Fibroblast of skin of right quadriceps (primary cell): ENCODE measurements around the gene ARL3.
A peak's percentile ranks its signal among the peaks of the same experiment; 100 is the strongest.
"Not testable (repeated sequence)": the region's sequence is repeated elsewhere in the genome, so short reads cannot be mapped to it uniquely, and the experiment has no call there.

Source experiments
- DNase-seq: peaks from one replicate; pipeline ENCODE4 v3.0.0-alpha.2; 2013

ARL3 gene, protein sequence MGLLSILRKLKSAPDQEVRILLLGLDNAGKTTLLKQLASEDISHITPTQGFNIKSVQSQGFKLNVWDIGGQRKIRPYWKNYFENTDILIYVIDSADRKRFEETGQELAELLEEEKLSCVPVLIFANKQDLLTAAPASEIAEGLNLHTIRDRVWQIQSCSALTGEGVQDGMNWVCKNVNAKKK

DNA sequence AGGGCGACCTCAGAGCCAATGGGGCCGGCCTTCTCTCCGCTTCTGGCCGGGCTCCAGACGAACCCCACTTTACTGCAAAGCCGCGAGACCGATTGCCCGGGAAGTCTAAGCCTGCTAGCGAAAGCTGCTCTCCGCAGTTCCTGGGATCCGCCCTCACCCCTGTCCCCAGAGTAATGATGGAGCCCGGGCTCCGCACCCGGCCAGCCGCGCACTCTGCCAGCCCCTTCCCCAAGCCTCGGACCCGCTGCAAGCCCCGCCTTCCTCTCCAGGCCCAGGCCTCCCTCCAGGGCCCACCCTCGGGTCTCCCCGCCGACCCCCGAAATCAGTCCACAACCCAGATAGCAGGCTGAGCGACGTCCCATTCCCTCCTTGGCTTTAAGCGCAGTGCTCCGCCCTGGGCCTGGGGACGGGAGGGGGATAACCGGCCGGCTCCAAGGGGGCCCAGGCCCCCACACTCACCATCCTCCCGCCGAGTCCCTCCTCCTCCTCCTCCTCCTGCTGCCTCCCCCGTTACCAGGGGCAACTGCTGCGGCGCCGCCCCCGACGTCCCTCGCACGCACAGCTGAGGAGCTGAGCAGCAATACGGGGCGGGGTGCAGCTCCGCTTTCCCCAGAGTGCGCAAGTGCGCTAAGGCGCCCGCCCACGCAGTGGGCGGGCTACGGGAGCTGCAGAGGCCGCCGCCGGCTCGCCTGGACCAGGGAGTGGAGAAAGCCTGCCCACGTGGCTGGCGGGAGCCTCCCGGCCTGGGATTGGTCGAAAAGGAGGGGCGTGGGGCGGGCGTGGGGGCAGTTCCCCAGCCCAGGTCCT lies at the start of gene ARL3:
Gene ARL3 (minus strand): TSS at position 584 of the 807 bp plus-strand sequence. CDS start 122 bp downstream, at position 462.
- peak; percentile 99 for DNase-seq

DNA sequence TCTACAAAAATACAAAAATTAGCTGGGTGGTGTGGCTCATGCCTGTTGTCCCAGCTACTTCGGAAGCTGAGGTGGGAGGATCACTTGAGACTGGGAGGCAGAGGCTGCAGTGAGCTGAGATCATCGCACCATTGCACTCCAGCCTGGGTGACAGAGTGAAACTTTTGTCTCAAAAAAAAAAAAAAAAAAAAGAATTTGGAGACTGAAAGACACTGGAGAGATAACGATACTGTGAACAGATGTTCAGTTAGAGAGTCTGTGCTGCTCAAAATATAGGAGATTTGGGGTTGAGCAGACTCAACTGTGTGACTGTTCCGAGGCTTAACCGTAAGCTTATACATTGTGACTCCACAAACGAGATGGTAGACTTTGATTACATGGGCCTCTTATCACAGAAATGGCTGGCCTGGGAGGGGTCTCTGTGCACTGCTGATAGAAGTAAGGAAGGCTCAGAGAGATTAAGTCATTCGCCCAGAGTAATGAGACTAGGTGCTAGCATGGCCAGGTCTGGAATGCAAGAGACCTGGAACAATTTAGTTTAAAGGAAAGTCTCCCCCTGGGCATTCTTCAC lies 48.9 kb upstream of the ARL3 start:
- no peak for DNase-seq

DNA sequence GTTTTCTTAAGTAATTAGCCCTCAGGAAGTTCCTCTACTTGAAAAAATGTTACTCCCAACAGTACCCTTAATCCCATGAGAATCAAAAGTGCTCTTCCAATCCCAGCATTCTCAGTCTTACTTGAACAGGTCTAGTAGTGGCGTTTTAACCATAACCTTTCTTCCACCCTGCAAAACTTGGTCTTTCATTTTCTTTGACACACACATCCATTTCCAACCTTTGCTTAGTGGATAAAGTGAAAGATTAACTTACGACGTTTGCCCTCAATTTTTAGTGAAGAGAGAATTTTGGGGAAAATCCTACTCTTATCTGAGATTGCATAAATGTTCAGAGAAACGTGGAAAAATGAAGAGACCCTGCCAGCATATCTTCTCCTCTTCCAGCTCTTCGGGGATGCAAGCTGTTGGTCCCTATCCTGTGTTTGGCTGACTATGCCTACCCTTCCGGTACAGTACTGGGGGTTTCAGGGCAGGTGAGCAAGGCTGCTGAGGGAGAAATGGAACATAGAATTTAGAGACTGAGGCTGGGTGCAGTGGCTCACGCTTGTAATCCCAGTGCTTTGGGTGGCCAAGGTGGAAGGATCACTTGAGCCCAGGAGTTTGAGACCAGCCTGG lies 48.3 kb upstream of the ARL3 start:
- DNase-seq, result no peak

DNA sequence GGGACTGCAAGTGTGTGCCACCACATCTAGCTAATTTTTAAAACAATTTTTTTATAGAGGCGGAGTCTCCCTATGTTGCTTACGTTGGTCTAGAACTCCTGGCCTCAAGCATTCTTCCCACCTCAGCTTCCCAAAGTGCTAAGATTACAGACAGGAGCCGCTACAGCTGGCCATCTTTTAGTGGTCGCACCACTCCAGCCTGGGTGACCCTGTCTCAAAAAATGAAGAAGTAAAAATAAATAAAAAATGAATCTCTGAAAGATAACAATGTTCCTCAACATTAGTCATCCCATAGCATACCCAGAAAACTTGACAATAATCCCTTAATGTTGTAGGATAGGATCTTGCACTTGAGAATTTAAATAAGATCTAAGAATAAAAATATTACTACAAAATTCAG lies 47.8 kb upstream of the ARL3 start:
- no peak for DNase-seq

DNA sequence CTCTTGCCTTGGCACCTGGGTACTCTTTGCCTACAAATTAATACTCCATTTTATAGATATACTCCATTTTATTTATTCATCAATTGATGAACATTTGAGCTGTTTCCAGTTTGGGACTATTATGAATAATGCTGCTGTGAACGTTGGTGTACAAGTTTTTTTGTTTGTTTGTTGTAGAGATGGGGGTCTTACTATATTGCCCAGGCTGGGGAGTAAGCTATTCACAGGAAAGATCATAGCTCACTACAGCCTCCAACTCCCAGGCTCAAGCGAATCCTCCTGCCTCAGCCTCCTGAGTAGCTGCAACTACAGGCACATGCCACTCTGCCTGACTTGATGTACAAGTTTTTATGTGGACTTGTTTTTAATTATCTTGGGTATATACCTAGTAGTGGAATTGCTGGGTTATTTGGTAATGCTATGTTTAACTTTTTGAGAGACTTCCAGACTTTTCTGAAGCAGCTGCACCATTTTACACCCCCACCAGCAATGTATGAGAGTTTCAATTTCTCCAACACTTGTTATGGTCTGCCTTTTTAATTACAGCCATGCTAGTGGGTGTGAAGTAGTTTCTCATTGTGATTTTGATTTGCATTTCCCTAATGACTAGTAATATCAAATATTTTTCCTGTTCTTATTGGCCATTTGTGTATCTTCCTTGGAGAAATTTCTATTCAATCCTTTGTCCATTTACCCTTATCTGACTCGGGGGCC lies 45.5 kb upstream of the ARL3 start:
- no peak for DNase-seq

DNA sequence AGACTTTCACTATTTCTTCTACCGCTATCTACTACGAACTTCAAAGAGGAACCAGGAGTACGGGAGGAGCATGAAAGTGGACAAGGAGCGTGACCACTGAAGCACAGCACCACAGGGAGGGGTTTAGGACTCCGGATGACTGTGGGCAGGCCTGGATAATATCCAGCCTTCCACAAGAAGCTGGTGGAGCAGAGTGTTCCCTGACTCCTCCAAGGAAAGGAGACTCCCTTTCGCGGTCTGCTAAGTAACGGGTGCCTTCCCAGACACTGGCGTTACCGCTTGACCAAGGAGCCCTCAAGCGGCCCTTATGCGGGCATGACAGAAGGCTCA lies 44.7 kb upstream of the ARL3 start:
- DNase-seq, result not testable (repeated sequence)

DNA sequence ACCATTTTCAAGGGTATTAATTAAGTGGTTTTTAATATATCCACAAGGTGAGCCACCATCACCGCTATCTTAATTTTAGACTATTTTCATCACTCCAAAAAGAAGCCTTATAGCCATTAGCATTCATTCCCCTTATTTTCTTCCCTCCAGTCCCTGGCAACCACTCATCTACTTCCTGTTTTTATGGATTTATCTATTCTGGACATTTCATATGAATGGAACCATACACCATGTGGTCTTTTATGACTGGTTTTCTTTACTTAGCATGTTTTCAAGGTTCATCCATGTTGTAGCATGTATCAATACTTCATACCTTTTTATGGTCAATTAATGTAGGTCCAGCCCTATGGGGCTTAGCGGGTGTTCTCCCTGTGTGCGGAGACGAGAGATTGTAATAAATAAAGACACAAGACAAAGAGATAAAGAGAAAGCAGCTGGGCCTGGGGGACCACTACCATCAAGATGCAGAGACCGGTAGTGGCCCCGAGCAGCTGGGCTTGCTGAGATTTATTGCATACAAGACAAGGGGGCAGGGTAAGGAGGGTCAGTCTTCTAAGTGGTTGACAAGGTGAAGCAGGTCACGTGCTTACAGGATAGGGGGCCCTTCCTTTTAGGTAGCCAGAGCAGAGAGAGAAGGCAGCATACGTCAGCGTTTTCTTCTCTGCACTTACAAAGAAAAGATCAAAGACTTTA lies 44.2 kb upstream of the ARL3 start:
- DNase-seq, result no peak

DNA sequence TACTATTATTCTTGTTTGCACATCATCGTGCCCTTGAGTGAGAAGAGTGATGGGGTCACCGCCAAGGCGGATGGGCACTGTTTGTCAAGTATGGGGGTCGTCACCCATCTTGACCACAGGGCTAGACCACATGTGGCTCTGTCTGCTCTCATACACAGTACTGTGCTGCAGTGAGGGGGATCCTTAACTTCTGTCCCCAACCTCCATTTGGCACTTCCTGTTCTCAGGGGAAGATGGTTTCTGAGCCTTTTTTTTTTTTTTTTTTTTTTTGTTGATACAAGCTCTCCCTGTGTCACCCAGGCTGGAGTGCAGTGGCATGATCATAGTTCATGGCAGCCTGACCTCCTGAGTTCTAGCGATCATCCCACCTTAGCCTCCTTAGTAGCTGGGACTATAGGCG lies 43.1 kb upstream of the ARL3 start:
- no peak for DNase-seq

DNA sequence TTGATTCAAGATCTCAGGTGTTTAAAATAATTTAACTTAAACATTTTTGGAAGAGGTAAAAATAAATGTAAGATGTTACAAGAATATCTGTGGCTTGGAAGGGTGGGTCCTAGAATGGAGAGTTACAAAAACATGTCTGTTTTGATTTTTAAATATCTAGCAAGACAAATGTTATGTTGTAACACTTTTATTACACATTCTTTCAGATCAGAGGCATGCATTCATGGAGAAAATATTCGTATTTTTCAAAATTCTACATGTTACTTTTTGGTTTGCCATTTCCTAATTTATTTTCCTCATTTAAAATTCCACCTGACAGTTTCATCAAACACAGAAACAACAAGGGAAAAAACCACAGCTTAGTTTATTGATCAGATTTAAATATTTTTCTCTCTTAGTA lies 39.5 kb upstream of the ARL3 start:
- DNase-seq, result no peak

DNA sequence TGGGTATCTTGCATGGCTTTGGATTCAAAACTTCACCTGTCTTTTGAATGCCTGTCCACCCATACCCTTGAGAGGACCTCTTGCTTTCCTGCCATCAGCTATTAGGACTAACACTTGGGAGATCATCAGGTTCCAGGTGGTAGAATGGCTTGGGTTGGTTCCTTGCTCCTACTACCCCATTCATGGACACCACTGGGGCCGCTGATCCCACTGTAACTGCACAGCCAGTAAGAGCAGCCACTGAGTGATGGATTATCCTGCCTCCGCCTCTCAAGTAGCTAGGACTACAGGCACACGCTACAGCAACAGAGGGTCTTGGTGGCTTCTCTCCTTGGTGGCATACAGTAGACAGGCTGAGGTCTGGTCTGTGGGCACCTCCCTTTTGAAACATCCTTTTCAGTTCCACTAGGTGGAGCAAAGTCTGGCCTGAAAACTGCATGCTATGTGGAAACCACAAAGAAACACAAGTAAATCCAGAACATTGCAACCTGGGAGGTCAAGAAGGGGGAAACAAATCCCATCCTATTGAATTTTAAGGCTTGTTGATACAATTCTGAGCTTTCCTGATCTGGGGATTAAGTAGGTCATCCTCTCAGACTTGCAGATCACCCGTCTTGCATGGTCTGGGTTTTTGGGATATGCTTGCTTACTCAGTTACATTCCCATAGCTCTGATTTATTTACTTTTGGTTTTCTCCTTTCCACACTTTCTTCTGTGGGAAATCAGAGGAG lies 38.9 kb upstream of the ARL3 start:
- DNase-seq, result peak; percentile 78

DNA sequence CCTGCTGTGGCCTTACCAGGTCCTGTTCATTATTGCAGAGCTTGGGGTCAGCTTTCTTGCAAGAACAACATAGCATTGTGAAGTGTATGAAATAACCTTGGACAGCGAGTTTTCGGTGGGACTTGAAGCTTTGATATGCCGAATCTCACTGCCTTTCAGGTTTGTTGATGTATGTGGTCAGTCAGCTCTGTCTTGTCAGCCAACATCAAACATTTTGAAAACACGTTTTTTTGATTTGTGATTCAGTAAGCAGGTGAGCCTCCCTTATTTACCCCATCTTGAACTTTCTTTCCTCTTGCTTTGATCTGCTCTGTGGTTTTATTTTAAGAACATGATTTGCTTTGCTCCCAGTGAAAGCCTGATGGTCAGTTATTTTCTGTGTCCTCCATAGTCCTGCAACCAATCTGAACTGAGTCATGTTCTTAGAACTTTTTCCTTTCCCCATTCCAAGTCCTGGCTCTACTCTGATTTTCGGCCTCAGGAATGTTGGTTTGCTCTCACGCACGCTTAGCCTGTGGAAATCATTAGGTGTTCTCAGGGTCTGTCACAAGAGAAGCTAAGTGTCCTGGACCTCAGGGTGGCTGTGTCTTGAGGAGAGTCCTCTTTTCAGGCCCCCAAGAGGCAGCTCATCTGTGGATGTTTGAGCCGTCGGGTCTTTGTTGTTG lies 38.2 kb upstream of the ARL3 start:
- peak; percentile 74 for DNase-seq

DNA sequence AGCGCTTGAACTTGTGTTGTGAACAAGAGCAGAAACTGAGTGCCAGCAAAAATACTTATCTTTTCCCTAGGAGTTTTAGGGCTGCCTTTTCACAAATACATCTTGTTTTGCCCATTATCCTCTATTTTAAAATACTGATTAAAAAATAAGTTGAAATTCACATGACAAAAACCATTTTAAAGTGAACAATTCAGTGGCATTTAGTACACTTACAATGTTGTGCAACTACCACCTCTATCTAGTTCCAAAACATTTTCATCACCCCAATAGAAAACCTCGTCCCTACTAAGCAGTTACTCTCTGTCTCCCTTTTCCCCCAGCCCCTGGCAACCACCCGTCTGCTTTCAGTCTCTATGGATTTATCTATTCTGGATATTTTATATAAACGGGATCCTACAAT lies 31.0 kb upstream of the ARL3 start:
- no peak for DNase-seq

DNA sequence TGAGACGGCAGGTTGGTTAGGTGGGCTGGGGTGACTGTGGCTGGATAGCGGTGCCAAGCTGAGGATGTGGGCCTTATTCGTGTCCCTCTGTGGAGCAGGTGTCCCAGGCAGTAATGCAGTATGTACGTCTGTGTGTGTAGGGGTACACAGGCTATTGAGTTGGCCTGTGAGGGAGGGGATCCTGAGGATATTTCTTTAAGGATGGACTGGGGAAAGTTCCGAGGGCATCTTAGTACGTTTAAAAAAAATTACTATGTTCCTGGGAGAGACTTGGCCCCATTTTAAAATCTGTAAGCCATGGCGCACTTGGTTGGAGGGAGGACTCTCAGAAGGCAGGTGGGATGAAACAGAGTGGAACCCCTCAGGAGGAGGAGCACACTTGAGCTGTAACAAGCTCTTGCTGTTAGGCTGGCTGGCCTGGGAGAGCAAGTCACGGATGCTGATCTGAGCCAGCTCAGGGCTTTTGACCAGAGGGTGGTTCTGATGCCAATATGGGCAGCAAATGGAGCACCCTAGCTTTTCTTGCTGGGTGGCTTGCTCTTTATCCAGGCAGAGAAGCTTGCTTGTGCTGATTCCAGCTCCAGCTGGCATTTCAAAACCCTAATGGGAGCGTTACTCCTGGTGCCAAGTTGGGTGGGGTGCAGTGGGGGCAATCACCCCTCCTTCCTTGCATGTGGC lies 30.3 kb upstream of the ARL3 start:
- DNase-seq, result no peak

DNA sequence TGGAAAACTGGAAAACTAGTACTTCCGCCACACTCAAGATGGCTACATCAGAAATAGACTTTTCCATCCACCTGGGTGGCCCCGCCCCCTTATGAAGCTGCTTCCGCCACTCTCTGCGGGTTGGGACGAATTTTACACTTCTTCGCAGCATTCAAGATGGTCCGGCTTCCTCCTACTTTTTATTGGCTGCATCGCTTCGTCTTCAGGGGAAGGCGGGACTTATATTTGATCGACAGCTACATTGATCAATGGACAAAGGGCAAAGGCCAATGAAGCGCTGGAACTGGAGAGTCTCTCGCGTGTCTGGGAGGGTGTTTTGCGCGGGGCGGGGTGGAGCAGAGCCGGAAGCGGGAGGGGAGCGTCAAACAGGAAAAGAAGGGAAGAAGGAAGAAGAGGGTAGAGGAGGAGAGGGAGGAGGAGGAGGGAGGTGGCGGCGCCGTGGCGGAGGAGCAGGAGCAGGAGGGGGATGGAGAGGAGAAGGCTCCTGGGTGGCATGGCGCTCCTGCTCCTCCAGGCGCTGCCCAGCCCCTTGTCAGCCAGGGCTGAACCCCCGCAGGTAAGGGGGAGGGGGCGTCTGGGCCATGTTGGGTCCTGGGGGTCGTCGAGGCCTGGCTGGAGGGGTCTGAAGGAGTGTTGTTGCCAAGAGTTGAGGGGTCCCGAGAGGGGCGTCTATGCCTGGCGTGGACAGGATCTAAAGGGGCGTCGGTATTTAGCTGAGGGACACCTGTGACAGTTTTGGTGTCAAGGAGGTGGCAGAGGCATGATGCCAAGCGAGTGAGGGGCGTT lies 29.6 kb upstream of the ARL3 start, which contains the start of gene WBP1L:
Gene WBP1L (plus strand): TSS at position 361 of the 786 bp plus-strand sequence. CDS start 106 bp downstream, at position 467.
- peak; percentile 100 for DNase-seq

DNA sequence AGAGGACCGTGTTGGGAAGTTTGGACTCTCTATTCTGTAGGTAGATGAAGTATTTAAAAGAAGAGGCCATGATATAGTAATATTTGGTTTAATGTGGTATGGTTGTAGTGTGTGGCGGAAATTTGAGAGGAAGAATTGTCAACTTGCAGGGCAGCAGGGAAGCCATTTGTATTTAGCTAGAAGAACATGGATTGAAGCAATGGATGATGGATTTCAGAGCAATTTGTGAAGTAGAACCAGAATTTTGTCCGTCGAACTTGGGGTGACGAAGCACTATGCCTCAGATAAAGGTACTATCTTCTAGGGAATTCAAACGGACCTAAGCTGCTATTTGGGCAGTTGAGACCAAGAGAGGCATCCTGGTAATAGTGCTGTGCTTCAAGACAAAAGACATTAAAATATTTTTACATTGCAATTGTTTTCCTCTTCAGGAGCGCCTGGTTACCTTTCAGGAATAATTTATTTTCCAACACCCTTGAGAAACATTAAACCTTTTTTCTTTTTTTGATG lies 28.9 kb upstream of the ARL3 start:
- DNase-seq, result no peak

DNA sequence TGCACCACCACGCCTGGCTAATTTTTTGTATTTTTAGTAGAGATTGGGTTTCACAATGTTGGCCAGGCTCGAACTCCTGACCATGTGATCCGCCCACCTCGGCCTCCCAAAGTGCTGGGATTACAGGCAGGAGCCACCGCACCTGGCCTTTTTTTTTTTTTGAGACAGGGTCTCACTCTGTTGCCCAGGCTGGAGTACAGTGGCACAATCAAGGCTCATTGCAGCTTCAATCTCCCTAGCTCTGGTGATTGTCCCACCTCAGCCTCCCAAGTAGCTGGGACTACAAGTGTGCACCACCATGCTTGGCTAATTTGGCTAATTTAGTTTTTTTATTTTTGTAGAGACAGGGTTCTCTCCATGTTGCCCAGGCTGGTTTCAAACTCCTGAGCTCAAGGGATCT lies 28.1 kb upstream of the ARL3 start:
- not testable (repeated sequence) for DNase-seq

DNA sequence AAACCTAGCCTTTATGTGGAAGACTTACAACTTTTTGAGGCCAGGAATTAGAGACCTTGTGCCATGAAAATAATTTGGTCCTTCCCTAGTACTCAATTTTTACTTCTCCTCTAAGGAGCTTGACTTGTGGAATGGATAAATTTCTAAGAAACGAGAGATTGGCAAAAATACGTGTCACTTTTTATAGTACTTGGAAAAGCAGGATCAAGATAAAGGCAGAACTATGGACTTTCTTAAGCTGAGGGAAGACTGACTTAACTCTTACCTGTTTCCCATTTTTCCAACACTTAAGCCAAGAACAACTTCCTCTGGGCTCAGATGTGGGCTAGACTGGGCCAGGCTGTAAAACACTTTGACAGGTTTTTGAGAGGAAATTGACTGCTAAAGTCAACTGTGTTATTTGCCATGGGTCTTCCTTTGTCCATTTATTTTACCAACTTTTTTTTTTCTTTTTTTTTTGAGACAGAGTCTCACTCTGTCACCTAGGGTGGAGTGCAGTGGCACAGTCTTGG lies 27.6 kb upstream of the ARL3 start:
- DNase-seq, result no peak

DNA sequence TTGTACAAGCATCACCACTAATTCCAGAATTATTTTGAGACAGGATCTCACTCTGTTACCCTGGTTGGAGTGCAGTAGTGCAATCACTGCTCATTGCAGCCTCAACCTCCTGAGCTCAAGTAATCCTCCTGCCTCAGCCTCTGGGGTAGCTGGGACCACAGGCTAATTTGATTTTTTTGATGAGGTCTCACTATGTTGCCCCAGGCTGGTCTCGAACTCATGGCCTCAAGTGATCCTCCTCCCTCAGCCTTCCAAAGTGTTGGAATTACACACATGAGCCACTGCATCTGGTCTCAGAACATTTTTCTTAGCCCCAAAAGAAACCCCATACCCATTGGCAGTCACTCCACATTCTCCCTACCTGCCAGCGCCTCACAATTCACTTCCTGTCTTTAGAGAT lies 26.0 kb upstream of the ARL3 start:
- DNase-seq, result no peak

DNA sequence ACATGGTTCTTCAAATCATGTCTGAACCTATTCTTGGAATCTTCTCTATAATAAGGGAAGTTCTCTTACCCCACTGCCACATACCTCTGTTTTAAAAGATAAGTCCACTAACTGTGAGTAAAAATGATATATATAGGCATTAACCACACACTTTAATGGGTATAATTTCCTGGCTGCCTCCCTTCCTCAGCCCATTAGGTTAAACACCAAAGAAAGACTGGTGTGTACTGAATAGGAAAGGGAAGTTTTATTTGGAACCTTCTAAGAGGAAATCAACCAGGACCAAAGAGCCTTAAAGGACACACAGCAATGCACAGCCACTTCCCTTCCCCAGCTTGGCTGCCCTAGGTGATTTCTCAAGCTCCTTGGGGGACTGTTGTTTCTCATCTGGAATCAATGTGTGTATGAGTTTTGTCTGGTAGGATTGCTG lies 24.5 kb upstream of the ARL3 start:
- no peak for DNase-seq
